GM19099 (cell line): ENCODE measurements around the gene MELTF.

Source experiments
- POLR2A ChIP-seq: IDR thresholded peaks from 3 replicates; pipeline ENCODE4 v1.6.1; 2011; ENCODE audit warnings: low read depth; ENCODE audit not compliant: insufficient read length; ENCODE audit errors: extremely low read depth

Gene MELTF

DNA sequence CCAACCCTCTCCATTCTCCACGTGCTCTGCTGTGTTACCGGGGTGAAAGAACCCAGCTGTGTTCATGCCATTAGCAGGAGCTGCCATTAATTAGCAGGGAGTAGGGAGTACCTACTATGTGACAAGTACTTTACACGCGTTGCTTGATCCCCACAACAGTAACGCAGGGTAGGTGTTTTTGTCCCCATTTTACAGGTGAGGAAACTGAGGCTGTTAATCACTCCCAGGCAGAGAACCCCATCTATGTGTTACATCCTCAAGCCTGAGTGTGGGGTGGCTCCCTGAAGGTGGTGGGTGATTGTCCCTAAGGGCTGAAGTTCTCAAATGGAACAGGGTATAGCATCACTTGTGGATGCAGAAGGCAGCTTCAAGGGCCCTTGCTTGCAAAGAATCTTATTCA is 22.8 kb downstream of the MELTF start:
- TF ChIP-seq POLR2A: no peak

DNA sequence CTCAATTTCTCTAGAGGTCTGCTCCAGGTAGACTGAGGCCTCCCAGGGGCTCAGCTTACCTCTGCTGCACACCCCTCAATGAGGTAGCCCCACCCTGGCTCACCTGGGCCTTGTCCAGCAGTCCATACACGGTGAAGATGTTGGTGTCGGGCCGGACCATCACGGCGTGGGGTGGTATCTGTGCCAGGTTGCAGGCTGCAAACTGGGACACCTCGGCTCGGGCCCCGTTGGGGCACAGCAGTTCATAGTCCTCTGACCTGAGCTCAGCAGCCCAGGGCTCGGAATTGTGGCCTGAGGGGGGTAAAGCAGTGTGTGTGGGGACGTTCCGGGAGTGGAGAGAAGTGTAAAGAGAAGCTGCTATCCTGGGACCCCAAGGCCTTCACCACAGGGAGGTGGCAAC is 23.2 kb downstream of the MELTF start:
- no peak for TF ChIP-seq POLR2A

DNA sequence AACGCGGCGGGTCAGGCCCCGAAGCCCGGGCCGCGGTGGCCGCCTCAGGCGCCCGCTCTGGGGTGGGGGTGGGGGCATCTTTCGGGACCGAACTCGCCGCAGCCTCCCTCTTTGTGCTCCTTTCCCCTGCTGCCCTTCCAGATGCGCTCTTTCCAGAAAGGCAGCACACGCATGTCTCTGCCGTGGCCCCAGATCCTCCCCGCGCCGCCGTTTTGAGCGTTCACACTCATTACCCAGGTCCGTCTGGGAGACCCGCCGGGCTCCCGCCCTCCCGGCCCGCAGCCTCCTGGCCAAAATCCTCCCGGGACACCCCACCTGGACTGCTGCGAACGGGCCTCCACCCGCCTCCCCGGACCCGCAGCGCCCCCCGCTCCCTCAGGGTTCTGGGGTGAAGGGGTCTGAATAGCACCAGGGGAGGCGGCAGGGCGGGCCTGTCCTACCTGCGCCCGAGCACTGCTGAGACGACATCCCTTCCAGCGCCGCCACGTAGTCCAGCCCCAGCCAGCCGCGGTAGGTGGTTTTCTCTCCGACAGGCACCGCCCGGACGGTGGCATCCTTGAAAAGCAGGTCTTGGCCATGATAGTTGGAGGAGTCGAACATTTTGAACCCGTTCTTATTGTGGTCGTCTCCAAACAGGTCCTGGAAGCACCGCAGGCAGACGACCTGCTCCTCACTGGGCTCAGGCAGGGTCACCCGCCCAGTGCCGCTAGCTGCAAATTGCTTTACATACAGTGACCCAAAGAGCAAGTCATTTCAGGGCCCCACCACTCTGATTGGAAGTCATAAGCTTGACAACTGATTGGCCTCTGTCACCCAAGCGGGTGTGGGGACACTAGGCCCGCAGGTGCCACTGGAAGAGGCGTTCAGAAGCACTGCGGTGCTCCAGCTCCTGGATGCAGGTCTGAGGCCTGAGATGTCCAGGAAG is 25.9 kb downstream of the MELTF start:
- TF ChIP-seq POLR2A: peak; percentile 3

DNA sequence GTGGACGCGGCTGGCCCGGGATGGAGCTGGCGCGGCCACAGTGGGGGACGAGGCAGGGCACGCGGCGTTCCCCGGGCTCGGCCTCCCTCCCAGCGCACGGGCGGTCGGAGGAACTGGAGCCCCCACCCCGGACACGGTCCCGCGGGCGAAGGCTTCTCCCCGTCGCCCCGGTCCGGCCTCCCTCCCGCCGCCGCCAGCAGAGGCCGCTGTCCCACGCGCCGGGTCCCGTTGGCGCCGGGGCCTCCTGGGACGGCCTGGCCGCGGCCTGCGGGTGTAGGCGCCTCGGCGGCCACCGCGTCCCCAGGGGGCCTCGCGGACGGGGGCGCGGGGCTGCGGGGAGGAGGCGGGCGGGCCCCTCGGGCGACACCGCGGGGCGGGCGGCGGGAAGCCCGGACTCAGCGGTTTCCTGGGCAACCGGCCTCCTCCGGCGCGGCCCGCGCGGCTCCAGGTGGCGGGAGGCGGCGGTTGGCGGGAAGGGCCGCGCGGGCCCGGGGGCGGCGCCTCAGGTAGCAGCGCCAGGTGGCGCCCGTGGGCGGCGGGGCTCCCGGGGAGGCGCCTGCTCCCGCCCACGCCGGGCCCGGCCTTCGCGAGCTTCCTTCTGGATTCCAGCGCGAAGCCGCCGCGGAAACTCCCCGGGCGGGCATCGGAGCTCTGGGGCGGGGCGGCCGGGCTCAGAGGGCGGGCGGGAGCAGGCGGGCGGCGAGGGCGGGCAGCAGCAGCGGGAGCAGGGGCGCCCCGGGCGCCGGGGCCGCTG is 26.7 kb downstream of the MELTF start:
- peak; percentile 33 for TF ChIP-seq POLR2A

DNA sequence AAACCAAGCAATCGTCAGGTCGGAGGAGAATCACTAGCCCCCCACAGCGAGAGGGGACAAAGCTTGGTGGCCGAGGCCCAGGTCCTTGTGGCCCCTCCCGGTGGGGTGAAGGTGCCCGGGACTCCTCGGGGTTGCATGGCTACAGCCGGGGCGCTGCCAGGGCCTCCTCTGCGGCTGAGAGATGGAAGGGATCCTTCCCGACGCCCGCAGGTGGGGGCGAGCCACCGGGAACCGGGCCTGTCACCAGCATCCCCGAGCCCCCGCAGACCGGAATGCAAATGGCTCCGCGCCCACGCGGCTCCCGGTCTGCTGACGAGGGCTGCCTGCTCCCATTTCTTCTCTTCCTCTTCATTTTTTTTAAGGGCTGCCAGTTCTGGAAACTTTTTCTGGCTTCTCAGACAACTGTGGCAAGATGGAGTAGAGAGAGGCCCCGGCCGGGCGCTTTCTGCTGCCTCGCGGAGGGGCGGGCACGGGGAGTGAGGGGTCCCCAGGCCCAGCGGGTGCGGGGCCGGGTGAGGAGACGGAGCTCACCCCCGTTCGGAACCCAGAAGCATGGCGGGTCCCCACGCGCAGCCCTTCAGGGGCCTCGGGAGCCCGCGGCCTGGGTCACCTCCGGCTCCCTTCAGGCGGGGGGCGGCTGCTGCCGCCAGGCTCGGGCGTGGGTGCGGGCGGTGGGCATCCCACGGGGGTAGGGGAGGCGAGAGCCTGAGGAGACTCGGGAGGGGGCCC is 27.5 kb downstream of the MELTF start:
- no peak for TF ChIP-seq POLR2A

DNA sequence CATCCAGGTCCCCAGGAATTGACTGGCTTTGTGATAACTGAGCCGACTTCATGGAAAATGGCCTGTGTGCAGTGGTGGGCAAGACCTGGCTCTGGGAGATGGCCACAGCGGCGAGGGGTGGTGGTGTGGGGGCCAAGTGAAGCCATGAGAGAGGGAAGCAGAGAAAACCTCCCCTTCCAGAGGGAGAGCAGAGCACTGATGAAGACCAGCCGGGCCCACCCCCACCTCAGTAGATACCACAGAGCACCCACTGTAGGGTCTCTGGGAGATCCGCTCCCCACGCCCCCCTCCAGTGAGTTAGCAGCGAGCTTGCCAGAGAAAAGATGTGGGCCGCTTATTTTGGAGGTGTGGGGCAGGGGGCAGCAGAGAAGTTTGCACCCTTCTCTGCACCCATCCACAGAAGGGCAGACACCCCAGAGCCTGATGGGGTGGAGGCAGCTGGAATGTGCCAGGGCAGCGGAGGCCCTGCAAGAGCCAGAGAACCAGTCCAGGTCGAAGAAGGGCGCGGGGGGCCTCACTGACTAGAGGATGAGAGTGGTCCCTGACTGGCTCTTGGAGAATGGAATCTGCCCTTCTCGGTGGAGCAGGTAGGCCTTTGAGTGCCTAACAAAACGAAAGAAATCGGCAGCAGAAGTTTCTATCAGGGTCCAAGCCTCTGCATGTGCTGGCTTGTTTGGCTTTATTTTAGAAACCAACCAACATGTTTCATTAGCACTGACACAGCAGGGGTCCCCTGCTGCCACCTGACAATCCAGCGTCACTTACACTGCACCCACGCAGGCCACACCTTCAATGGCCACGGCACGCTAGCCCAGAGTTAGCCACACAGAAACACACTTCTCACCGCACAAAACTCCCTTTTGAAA is 28.3 kb downstream of the MELTF start:
- no peak for TF ChIP-seq POLR2A

DNA sequence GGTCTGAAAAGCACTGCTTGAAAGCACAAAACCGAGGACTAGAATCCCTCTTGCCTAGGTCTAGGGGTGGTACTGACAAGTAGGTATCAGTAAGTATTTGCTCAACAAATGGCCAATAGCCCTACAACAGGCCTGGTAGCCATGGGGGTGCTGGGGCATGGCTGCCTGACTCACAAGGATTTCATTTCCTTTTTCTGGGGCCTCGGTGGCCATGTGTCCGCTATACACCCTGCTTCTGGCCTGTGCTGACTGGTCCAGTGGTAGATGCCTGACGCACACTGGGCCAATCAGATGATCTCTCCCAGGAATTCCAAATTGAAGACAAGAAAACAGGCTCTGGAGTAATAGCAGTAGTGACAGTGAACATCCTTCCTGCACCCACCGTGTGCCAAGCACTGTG is 29.4 kb downstream of the MELTF start:
- no peak for TF ChIP-seq POLR2A

DNA sequence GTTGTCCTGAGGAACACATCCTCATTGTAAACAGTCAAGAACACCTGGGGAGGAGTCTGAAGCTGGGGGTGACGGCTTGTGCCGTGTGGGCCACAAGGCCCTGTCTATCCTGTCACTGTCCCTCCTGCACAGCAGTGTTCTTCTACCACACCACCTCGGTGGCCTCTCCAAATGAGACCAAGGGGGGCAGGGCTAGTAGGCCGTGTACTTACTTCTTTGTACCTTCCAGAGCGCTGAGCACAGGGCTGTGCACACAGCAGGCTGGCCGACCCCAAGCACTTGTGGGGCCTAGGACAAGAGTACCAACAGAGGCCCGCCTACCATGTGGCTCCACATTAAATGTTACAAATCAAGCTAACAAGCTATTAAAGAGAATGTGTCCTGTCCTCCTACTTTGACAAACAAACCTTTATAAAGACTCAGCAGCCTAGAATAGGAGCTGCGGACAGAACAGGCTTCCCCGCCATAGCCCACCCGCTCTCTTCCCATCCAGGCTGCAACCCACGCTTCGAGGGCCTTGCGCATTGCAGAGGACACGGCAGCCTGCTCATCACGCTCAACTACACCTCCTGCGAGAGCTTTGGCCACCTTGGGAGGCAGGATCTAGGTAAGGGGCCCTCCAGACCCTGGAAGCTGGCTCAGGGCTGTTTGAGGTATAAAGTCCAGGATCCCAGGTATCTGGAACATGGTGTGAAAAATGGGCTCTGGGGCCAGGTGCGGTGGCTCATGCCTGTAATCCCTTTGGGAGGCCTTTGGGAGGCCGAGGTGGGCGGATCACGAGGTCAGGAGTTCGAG is 30.5 kb downstream of the MELTF start:
- no peak for TF ChIP-seq POLR2A

DNA sequence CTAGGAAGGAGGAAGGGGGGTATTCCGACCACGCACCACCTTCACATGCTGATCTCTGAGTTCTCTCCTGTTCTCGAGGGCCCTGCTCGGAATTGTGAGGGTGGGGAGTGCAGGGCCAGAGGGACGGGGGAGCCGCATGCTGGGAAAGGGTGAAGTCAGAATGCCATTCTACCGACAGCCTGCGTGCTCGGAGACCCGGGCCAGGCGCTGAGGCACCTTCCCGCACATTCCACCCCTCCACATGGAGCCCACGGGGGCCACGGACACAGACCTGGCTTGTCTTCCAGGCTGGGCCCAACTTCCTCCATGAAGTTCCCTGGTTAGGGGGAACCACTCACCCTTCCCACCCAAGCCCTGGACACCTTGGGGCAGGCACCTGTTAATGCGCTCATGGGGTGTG is 32.3 kb downstream of the MELTF start:
- TF ChIP-seq POLR2A: no peak

DNA sequence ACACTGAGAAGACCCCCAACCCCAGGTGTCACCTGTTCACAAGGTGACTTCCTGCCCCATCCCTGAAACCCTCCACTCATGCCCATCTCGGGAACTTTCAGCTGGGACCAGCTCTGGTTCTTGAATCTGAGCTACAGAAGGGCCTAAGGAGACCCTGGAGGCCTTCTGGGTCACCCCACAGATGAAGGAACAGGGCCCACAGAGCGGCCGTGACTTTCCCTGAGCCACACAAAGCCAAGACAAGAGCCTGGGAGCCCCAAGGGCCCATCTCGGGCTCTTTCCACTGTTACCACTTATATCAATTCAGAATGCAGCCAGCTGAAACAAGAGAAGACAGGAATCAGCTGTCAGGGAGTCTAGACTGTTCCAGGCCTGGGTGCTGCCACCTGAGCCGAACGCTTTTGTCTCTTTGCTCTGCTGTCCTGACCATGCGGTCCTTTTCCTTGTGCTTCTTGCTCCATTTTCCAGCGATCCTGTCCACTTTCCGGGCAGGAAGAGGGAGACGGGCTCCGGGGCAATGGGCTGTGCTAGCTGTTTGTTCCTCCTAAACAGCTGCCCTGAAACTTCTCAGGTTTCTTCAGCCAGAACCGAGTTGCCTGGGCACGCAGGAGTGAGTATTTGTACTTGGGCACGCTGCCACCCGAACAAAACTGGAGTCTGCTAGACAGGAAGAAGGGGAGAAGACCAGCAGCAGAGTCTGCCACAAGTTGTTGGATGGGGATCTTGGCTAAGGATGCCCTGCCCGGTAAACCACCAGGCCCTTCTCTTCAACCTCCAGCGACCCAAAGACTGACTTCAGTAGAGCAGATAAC is 33.0 kb downstream of the MELTF start:
- no peak for TF ChIP-seq POLR2A

DNA sequence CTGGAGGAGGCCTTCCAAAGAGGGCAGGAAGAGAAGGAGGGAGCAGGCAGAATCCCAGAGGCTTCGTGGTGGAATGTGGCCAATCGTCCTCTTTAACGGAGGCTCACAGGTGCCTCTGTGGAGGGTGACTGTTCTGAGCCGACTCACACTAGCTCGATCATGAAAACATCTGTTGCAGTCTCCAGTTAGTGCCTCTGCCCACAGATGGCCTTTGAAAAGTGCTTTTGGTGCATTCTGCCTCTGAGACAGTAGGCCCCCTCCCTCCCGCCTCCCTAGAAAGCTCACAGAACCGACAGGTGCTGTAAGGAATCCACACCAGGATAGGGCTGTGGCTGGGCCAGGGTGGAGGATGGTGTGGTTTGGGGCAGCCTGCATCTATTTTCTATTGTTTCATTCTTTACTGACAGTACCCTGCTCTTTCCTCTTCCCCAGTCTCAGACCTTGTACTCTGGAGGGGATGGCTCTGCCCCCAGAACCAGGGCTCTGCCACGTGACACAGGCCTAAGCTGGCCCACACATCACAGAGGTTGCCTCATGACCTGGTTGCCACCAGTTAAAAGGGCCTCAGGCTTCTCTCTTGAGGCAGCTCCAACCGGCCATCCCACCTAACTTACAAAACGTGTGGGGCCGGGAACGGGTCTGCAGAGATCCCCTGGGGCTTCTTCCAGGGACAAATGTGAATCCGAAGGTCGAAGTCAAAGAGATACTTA is 33.8 kb downstream of the MELTF start:
- no peak for TF ChIP-seq POLR2A

DNA sequence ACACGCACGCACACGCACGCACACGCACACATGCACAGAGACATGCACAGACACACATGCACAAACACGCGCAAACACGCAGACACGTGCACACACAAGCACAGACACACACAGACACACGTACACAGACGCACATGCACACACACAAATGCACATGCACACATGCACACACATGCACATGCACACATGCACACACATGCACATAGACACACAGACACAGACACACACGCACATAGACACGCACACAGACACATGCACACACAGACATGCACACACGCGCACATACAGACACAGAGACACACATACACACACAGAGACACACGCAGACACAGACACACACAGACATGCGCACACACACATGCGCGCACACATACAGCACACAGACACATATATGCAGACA is 34.6 kb downstream of the MELTF start:
- no peak for TF ChIP-seq POLR2A

DNA sequence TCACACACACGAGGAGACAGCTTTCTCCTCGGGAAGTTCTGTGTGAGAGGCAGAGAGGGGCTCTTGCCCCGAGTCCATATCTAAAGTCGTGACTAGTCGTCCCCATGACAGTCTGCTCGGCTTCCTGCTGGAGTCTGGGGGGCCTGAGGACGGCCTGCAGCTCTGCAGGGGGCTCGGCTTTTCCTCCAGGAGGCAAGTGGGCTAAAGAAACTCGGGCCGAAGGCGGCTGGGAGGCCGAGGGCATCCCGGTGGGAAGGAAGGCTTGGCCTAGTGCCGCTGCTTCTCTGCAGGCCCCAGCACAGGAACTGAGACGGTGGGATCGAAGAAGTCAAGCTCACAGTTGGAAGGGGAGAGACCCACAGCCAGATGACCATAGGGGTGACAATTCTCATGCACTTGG is 35.6 kb downstream of the MELTF start:
- no peak for TF ChIP-seq POLR2A
